NCI-H510A treated with DMSO at 0.1 percent for 48 hours (cell line): ENCODE data around the gene USP17L12.
"Not testable (repeated sequence)": the region's sequence is repeated elsewhere in the genome, so short reads cannot be mapped to it uniquely, and the experiment has no call there.

Source experiments
- DNase-seq: peaks from one replicate; lab custom pipeline; 2025; lab: John Stamatoyannopoulos, UW

Gene USP17L12

GRCh38 chr4:9219852-9220251 is at the start of gene USP17L12:
USP17L12 (plus strand) TSS chr4:9220152; CDS start chr4:9220152, 0 bp downstream.
- not testable (repeated sequence) for DNase-seq

GRCh38 chr4:9210357-9210756 is 9.6 kb upstream of the USP17L12 start, which contains the start of gene USP17L10:
USP17L10 (plus strand) TSS chr4:9210657; CDS start chr4:9210657, 0 bp downstream.
- not testable (repeated sequence) for DNase-seq

- not testable (repeated sequence) for DNase-seq
Observed at GRCh38 chr4:9214701-9215100, 5.3 kb upstream of the USP17L12 start.

- not testable (repeated sequence) for DNase-seq
Observed at GRCh38 chr4:9215105-9215504, 4.8 kb upstream of the USP17L12 start, which contains the start of gene USP17L11. USP17L11 (plus strand) TSS chr4:9215405; CDS start chr4:9215405, 0 bp downstream.

GRCh38 chr4:9224596-9224995 is 4.6 kb downstream of the USP17L12 start, which contains the start of gene USP17L13:
USP17L13 (plus strand) TSS chr4:9224896; CDS start chr4:9224896, 0 bp downstream.
- DNase-seq, result not testable (repeated sequence)

- DNase-seq, result not testable (repeated sequence)
Observed at GRCh38 chr4:9230249-9230648, 10.3 kb downstream of the USP17L12 start.

- DNase-seq, result not testable (repeated sequence)
Observed at GRCh38 chr4:9234085-9234484, 14.1 kb downstream of the USP17L12 start, which contains the start of gene USP17L15. USP17L15 (plus strand) TSS chr4:9234385; CDS start chr4:9234385, 0 bp downstream.

- not testable (repeated sequence) for DNase-seq
Observed at GRCh38 chr4:9238461-9238860, 18.5 kb downstream of the USP17L12 start.

- DNase-seq, result not testable (repeated sequence)
Observed at GRCh38 chr4:9243579-9243978, 23.6 kb downstream of the USP17L12 start, which contains the start of gene USP17L17. USP17L17 (plus strand) TSS chr4:9243879; CDS start chr4:9243879, 0 bp downstream.

GRCh38 chr4:9247953-9248680 is 28.2 kb downstream of the USP17L12 start, which contains the start of gene USP17L18:
USP17L18 (plus strand) TSS chr4:9248630; CDS start chr4:9248630, 0 bp downstream.
- not testable (repeated sequence) for DNase-seq

- DNase-seq, result not testable (repeated sequence)
Observed at GRCh38 chr4:9253078-9253477, 33.1 kb downstream of the USP17L12 start, which contains the start of gene USP17L19. USP17L19 (plus strand) TSS chr4:9253378; CDS start chr4:9253378, 0 bp downstream.

GRCh38 chr4:9257824-9258223 is 37.9 kb downstream of the USP17L12 start, which contains the start of gene USP17L20:
USP17L20 (plus strand) TSS chr4:9258124; CDS start chr4:9258124, 0 bp downstream.
- not testable (repeated sequence) for DNase-seq

GRCh38 chr4:9262572-9262971 is 42.6 kb downstream of the USP17L12 start, which contains the start of gene USP17L21:
USP17L21 (plus strand) TSS chr4:9262872; CDS start chr4:9262872, 0 bp downstream.
- not testable (repeated sequence) for DNase-seq

- not testable (repeated sequence) for DNase-seq
Observed at GRCh38 chr4:9267319-9267718, 47.4 kb downstream of the USP17L12 start, which contains the start of gene USP17L22. USP17L22 (plus strand) TSS chr4:9267619; CDS start chr4:9267619, 0 bp downstream.
